Measurements from ENCODE around the gene IYD.

The IYD gene

GRCh38 chr6:150352321-150353296, 16.2 kb upstream of the IYD start:
- H3K4me1 ChIP-seq, result no peaks in the 10 kb centered on the region
- H3K9ac ChIP-seq, result no peak overlapping the region
- H3K79me2 ChIP-seq, result no peaks in the 10 kb centered on the region
- TF ChIP-seq, protein P1, sequence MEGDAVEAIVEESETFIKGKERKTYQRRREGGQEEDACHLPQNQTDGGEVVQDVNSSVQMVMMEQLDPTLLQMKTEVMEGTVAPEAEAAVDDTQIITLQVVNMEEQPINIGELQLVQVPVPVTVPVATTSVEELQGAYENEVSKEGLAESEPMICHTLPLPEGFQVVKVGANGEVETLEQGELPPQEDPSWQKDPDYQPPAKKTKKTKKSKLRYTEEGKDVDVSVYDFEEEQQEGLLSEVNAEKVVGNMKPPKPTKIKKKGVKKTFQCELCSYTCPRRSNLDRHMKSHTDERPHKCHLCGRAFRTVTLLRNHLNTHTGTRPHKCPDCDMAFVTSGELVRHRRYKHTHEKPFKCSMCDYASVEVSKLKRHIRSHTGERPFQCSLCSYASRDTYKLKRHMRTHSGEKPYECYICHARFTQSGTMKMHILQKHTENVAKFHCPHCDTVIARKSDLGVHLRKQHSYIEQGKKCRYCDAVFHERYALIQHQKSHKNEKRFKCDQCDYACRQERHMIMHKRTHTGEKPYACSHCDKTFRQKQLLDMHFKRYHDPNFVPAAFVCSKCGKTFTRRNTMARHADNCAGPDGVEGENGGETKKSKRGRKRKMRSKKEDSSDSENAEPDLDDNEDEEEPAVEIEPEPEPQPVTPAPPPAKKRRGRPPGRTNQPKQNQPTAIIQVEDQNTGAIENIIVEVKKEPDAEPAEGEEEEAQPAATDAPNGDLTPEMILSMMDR (IDR thresholded peaks at IDR 0.05), result no peak
- H3K27ac ChIP-seq, result no peak overlapping the region
- no peaks in the 10 kb centered on the region for H3K9me3 ChIP-seq (ENCODE audit: control insufficient read depth, low read length)
- no peak overlapping the region for H2AFZ ChIP-seq
- H3K27me3 ChIP-seq (ENCODE audit: control insufficient read depth, insufficient read depth, low read length), result no peaks in the 10 kb centered on the region
- H3K4me3 ChIP-seq (ENCODE audit: low read depth, low read length), result no peak overlapping the region
- H3K36me3 ChIP-seq (ENCODE audit: control insufficient read depth, insufficient read depth, low read length), result no peaks in the 10 kb centered on the region
- H3K4me2 ChIP-seq (ENCODE audit: low read length), result no peak overlapping the region

DNA sequence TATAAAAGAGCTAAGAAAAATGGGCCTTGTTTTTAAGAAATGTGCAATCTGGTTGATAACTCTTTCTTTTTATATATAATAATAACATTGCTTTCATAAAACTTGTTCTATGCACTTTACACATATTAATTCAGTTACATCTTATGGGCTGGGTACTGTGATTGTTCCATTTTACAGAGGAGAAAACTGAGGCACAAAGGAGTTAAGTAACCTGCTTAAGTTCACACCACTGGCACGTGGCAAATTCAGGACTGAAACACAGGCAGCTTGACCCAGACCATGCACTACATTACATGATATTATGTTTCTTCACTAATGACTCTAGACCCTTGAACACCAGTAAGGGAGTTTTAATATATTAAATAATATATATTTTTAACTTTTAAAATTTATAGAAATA, 15.4 kb upstream of the IYD start:
- Histone ChIP-seq H3K36me3 (ENCODE audit: control insufficient read depth, insufficient read depth, low read length) (no peaks in the 10 kb centered on the region), H3K27ac (no peak overlapping the region), H2AFZ (no peak overlapping the region)

DNA sequence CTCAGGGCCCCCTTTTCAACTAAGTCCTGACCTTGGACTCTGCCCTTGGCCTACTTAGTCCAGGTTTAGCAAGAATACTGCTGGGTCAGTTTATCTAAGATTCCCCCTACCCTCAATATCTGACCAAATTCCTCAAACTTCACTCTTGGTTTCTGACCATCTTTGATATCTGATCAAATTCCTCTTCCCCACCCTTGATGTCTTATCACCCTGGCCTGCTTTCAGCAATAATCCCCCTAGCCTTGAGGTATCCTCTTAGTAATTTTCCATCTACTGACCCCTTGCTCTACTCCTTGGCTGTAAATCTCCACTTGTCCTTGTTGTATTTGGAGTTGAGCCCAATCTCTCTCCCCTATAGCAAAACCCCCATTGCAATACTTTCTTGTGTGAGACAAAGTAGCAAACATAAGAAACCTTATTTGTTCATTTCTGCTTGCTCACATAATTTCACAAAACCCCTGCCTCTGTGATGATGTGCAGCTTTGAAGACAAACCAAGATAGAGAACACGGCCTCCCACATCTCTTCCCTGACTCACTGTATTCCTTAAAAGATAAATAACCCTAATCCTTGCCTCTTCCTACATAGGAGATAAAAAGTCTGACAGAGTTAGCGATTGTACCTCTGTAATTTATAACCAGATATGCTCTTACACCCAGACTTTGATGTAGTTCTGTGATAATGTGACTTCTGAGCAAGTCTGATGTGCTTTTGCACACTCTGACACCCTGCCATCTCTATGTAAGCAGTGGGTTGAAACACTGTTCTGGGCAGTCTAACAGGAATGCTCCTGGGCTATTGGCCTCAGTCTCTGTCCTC, 13.8 kb upstream of the IYD start:
- H3K4me3 ChIP-seq (ENCODE audit: low read depth, low read length), result no peak overlapping the region
- TF ChIP-seq, protein P1 (IDR thresholded peaks at IDR 0.05), result no peak
- H3K79me2 ChIP-seq, result no peaks in the 10 kb centered on the region
- no peak overlapping the region for H2AFZ ChIP-seq
- H3K27ac ChIP-seq, result no peak overlapping the region
- no peaks in the 10 kb centered on the region for H3K9me3 ChIP-seq (ENCODE audit: control insufficient read depth, low read length)
- H3K4me2 ChIP-seq (ENCODE audit: low read length), result no peak overlapping the region
- no peaks in the 10 kb centered on the region for H3K4me1 ChIP-seq
- H3K9ac ChIP-seq, result no peak overlapping the region
- H3K27me3 ChIP-seq (ENCODE audit: control insufficient read depth, insufficient read depth, low read length), result no peaks in the 10 kb centered on the region
- no peaks in the 10 kb centered on the region for H3K36me3 ChIP-seq (ENCODE audit: control insufficient read depth, insufficient read depth, low read length)

More for the DNA sequence above, 15.4 kb upstream of the IYD start:
- Histone ChIP-seq H3K4me2 (ENCODE audit: low read length) (no peak overlapping the region), H3K9me3 (ENCODE audit: control insufficient read depth, low read length) (no peaks in the 10 kb centered on the region), H3K4me3 (ENCODE audit: low read depth, low read length) (no peak overlapping the region), H3K27me3 (ENCODE audit: control insufficient read depth, insufficient read depth, low read length) (no peaks in the 10 kb centered on the region), H3K9ac (no peak overlapping the region), H3K4me1 (no peaks in the 10 kb centered on the region), H3K79me2 (no peaks in the 10 kb centered on the region)
- TF ChIP-seq, protein P1 (IDR thresholded peaks at IDR 0.05), result no peak

DNA sequence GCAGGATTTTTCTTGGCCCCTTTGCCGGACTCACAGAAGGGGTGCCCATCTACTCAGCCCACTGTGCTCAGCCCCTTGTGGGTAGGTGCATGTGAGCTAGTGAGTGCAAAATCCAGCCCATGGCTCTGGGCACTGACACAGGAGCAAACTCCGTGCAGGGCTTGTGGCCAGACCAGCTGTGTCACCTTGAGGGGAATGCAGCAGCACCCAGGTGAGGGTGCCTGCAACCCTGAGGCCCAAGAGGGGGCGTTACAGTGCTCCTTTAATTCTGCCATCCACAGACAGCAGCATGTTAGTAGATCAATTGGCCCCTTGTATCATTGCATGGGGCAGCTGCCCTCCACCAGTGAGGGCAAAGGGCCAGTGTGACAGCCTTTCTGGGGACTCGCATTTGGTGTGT, 12.9 kb upstream of the IYD start:
- no peaks in the 10 kb centered on the region for H3K4me1 ChIP-seq
- H3K27me3 ChIP-seq (ENCODE audit: control insufficient read depth, insufficient read depth, low read length), result no peaks in the 10 kb centered on the region
- H3K27ac ChIP-seq, result no peak overlapping the region
- no peaks in the 10 kb centered on the region for H3K79me2 ChIP-seq
- no peaks in the 10 kb centered on the region for H3K9me3 ChIP-seq (ENCODE audit: control insufficient read depth, low read length)
- H2AFZ ChIP-seq, result no peak overlapping the region
- no peak overlapping the region for H3K9ac ChIP-seq
- no peak overlapping the region for H3K4me3 ChIP-seq (ENCODE audit: low read depth, low read length)
- H3K4me2 ChIP-seq (ENCODE audit: low read length), result no peak overlapping the region
- TF ChIP-seq, protein P1 (IDR thresholded peaks at IDR 0.05), result no peak
- H3K36me3 ChIP-seq (ENCODE audit: control insufficient read depth, insufficient read depth, low read length), result no peaks in the 10 kb centered on the region
